MV-4-11 (cell line): ENCODE results near the gene NEK11.
"Not testable (repeated sequence)": the region's sequence is repeated elsewhere in the genome, so short reads cannot be mapped to it uniquely, and the experiment has no call there.

Experiments
- DNase-seq: peaks from one replicate; lab custom pipeline; 2025; lab: John Stamatoyannopoulos, UW

Gene NEK11

GRCh38 chr3:131042271-131042985 is 15.8 kb downstream of the NEK11 start:
- DNase-seq, result not testable (repeated sequence)

DNA sequence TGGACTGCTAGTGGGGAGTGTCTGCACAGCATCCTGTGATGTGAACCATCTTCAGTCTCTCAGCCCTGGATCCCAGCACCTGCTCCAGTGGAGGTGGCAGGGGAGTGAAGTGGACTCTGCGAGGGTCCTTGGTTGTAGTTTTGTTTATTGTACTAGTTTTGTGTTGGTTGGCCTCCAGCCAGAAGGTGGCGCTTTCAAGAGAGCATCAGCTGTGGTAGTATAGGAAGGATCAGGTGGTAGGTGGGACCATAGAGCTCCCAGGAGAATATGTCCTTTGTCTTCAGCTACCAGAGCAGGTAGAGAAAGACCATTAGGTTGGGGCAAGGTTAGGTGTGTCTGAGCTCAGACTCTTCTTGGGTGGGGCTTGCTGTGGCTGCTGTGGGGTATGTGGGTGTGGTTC is 20.9 kb downstream of the NEK11 start:
- no peak for DNase-seq

DNA sequence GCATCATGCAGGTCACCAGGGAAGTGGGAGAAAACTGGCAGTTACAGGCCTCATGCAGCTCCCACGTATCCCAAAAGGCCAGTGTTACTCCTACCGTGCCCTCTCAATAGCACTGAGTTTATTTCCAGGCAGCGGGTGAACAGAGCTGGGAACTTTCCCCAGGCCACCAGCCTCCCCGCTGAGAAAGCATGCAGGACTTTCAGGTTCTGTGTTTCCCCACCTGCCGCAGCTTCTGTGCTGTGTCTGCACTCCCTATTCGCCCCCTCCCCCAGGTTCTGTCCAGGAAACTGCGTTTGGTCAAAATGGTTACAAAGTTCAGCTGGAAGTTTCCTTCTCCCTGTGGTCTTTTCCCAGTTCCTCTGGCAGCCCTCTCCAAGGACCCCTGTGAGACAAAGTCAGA is 21.4 kb downstream of the NEK11 start:
- no peak for DNase-seq

- no peak for DNase-seq
Observed at GRCh38 chr3:131050001-131050400, 23.3 kb downstream of the NEK11 start.

GRCh38 chr3:131053043-131053859 is 26.6 kb downstream of the NEK11 start:
- no peak for DNase-seq

GRCh38 chr3:131067983-131068382 is 41.3 kb downstream of the NEK11 start:
- DNase-seq, result no peak

GRCh38 chr3:131072099-131072559 is 45.5 kb downstream of the NEK11 start:
- peak; percentile 71 for DNase-seq

- no peak for DNase-seq
Observed at GRCh38 chr3:131072845-131073244, 46.2 kb downstream of the NEK11 start.

DNA sequence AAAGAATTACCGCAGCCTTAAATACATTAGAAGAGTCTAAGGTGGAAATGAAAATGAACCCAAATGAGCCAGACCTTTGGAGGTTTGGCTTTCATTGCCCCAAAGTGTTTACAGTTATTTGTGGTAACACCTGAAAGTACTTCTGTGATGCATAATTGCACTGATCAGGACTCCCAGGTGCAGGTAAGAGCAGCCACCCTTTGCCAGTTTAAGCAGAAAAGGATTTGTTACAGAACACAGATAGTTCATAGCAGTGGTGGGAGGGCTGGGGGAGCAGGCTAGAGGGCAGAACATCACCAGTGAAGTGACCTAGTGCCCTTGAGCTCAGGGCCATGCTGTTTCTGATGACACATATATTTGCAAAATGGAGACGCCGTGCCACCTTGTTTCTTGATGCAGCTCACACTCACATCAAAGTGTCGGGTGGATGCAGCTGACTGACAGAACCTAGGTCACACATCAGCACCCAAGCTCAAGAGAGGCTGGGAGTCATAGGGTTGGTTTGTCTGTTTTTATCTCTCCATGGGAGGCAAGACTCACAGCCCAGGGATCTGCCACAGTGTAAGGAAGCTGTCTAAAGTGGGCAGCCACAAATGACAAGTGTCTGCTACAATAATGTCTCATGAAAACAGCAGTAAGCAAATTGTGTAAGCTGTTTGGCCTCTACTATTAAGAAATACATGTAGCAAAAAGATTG is 49.1 kb downstream of the NEK11 start:
- DNase-seq, result no peak

DNA sequence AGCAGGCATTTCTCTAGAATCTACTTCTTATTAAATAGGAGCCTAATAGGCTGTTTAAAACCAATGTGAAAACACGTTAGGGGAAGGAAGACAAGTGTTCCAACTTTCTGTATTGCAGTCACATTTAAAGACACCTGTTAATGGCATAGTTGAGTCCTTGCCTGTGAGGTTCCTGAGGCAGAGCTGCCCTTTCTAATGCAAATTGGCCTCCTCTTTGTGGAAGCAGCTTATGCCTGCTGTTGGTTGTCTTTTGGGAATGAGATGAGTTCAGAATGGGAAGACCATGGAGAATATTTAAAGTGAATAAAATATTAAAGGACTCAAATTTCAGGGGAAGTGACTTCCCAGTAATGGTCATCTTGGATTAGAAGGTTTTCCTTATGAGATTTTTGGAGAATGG is 51.2 kb downstream of the NEK11 start:
- DNase-seq, result no peak

DNA sequence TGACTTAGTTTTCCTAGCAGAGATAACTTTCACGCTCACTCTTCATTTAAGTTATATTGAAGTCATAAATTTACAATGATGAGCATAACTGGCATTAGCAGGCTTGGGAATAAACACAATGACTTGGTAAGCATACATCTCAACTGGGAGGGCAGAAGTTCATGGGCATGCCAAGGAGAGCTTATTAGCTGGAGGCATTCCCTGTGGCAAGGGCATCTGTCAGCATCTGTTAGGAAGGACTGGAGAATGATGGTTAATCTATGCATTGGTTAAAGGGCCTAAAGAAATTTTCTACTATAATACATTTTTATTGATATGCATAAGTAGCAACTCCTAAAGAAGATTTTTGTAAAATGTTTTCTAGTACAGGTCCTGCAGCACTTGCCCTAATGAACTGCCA is 52.4 kb downstream of the NEK11 start:
- DNase-seq, result no peak

- DNase-seq, result no peak
Observed at GRCh38 chr3:131081224-131081623, 54.5 kb downstream of the NEK11 start.

DNA sequence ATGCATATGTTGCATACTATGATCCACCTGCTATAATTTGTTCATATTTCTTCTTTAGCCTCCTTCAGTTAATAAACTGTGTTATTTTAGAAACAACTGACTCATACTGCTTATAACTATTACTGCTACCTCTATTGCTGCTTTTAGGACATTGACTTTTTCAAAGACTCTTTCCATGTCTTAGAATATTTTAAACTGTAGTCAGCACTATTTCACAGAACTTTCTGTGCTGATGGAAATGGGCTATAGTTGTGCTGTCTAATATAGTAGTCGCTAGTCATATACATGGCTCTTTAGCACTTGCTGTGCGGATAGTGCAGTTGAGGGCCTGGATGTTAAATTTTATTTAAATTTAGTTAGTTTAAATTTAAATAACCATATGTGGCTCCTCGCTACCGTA is 55.6 kb downstream of the NEK11 start:
- DNase-seq, result no peak

DNA sequence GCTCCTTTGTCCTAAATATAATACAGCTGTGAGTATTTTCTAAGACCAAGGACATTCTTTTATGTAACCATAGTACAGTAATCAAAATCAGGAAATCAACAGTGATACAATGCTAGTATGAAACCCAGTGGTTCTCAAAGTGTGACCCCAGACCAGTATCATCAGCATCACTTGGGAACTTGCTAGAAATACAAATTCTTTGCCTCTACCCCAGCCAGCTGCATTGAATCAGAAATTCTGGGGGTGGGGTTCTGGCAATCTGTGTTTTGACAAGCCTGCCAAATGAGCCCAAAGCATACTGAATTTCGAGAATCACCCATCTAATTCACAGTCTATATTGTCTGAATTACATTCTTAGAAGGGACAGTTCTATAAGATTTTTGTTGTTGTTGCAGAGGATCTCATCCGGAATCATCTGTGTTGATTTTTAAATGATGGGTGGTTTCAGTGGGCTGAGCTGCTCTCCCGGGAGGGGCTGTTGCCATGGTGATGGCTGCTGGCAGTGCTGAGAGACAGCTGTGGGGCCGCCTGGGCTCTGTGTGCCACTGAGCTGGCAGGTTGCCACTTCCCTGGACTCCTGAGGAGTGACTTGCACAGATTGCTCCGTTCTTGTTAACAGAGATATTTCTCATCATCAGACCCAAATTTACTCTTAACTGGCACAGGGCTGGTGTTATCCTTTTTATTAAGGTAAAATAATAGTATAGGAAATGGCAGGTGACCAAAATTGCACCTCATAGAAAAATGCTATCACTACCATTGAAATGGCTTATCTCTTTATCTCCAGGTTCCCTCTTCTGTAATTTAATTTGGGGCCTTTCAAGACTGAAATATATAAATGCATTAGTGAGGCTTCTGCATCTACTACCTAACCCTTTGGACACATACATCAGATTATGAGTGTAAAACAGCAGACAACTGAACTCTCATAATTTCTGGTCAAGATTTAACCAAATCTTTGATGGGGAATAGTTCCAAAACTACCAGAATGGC is 56.5 kb downstream of the NEK11 start:
- DNase-seq, result no peak

DNA sequence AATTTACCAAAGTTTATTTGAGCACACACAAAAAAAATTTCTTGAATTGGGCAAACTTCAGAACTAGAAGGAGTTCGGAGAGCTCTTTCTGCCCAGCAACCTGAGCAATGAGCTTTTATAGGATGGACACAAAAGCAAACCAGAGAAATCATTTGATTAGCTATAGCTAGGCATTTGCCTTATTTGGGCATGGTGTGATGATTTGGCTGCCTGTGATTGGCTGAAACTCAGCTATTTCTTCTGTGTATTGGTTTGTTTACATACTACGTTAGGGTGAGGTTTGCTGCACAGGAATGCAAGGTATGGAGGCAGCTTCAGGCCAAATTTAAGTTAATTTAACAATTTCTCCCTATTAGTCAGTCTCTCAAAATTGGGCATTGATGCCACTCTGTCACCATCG is 65.1 kb downstream of the NEK11 start:
- DNase-seq, result no peak

GRCh38 chr3:131107637-131108433 is 81.2 kb downstream of the NEK11 start:
- DNase-seq, result no peak

DNA sequence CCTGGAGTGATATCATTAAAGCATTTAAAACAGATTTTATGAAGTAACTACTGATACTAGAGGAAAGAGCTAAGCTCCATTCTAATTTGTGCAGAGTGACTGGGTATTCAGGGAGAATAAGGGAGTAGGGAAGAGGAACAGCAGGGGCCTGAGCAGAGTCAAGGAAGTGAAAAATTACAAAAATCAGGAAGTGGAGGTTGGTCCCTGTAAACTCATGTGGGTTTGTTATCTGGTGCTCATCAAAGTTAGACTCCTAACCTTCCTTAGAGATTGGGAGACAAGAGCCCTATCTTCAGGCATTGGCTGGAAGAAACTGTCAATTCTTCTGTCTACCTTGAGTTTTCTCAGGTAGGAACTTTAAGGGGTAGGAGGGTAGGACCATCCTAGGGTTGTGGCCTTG is 82.5 kb downstream of the NEK11 start:
- DNase-seq, result peak; percentile 38

GRCh38 chr3:131110087-131110486 is 83.4 kb downstream of the NEK11 start:
- DNase-seq, result no peak

GRCh38 chr3:131114256-131114655 is 87.6 kb downstream of the NEK11 start:
- DNase-seq, result no peak

GRCh38 chr3:131125684-131126083 is 99.0 kb downstream of the NEK11 start:
- DNase-seq, result no peak

- no peak for DNase-seq
Observed at GRCh38 chr3:131140891-131141290, 114.2 kb downstream of the NEK11 start.
